Astrocyte (in vitro differentiated cells and primary cell): ENCODE data around the gene MCRS1. TPM values are rescaled to one million over a fixed set of nuclear protein-coding genes. Genes with fewer than 3 reads are reported as not detected.
"Not testable (repeated sequence)": the region's sequence is repeated elsewhere in the genome, so short reads cannot be mapped to it uniquely, and the experiment has no call there.

Experiments
- DNase-seq: peaks from one replicate; pipeline ENCODE4 v3.0.0-alpha.2; 2010; ENCODE audit warnings: low read depth
- FAIRE-seq: peaks from 2 replicates; lab custom pipeline; 2011; peaks lifted over from hg19 to GRCh38; lab: Jason Lieb, UNC
- H2AFZ ChIP-seq: 2 replicates; pipeline ENCODE4 v1.6.0; 2012; ENCODE audit warnings: low read depth, low read length, inconsistent platforms
- H3K27ac ChIP-seq: 2 replicates; pipeline ENCODE4 v1.5.1; 2011; ENCODE audit warnings: low read depth, low read length, inconsistent platforms
- H3K27me3 ChIP-seq: 2 replicates; pipeline ENCODE4 v1.6.0; 2011; ENCODE audit warnings: low read length, inconsistent platforms; ENCODE audit not compliant: insufficient read depth
- H3K36me3 ChIP-seq: 2 replicates; pipeline ENCODE4 v1.5.1; 2011; ENCODE audit warnings: low read length, inconsistent platforms; ENCODE audit not compliant: insufficient read depth
- H3K4me1 ChIP-seq: 2 replicates; pipeline ENCODE4 v1.5.1; 2011; ENCODE audit warnings: low read length, inconsistent platforms; ENCODE audit not compliant: insufficient read depth
- H3K4me2 ChIP-seq: 2 replicates; pipeline ENCODE4 v1.6.0; 2012; ENCODE audit warnings: low read length, inconsistent platforms
- H3K4me3 ChIP-seq: 2 replicates; pipeline ENCODE4 v1.5.1; 2011; ENCODE audit warnings: low read depth, mild to moderate bottlenecking, low read length, inconsistent platforms; ENCODE audit not compliant: insufficient read depth
- H3K79me2 ChIP-seq: 2 replicates; pipeline ENCODE4 v1.6.0; 2012; ENCODE audit warnings: mild to moderate bottlenecking, low read length, inconsistent platforms; ENCODE audit not compliant: insufficient read depth
- H3K9ac ChIP-seq: 2 replicates; pipeline ENCODE4 v1.6.0; 2012; ENCODE audit warnings: mild to moderate bottlenecking, low read length, inconsistent platforms
- H3K9me3 ChIP-seq: 2 replicates; pipeline ENCODE4 v1.5.1; 2012; ENCODE audit warnings: low read depth, mild to moderate bottlenecking, low read length, inconsistent platforms; ENCODE audit not compliant: insufficient read depth
- H4K20me1 ChIP-seq: 2 replicates; pipeline ENCODE4 v1.6.0; 2012; ENCODE audit warnings: low read length, inconsistent platforms; ENCODE audit not compliant: insufficient read depth
- H3K27ac Mint-ChIP-seq: one replicate; pipeline ENCODE4 v1.8.0; 2021; ENCODE audit warnings: mild to moderate bottlenecking, mixed read lengths; ENCODE audit not compliant: unreplicated experiment
- H3K27me3 Mint-ChIP-seq: one replicate; pipeline ENCODE4 v1.8.0; 2021; ENCODE audit warnings: low read depth, mixed read lengths; ENCODE audit not compliant: unreplicated experiment
- H3K36me3 Mint-ChIP-seq: one replicate; pipeline ENCODE4 v1.8.0; 2021; ENCODE audit warnings: low read depth, mixed read lengths; ENCODE audit not compliant: unreplicated experiment
- H3K4me1 Mint-ChIP-seq: one replicate; pipeline ENCODE4 v1.8.0; 2021; ENCODE audit warnings: low read depth, mixed read lengths; ENCODE audit not compliant: unreplicated experiment
- H3K4me3 Mint-ChIP-seq: one replicate; pipeline ENCODE4 v1.8.0; 2021; ENCODE audit warnings: mild to moderate bottlenecking, moderate library complexity, mixed read lengths; ENCODE audit not compliant: unreplicated experiment
- H3K9me3 Mint-ChIP-seq: one replicate; pipeline ENCODE4 v1.8.0; 2021; ENCODE audit warnings: mild to moderate bottlenecking, mixed read lengths; ENCODE audit not compliant: unreplicated experiment
- EZH2 ChIP-seq: IDR thresholded peaks from 2 replicates; pipeline ENCODE4 v1.6.1; 2012; ENCODE audit warnings: mild to moderate bottlenecking, low read length, inconsistent platforms; ENCODE audit not compliant: insufficient read depth
- total RNA-seq: library from RNA; stranded (reverse); gene quantifications from 2 replicates; pipeline ENCODE4 v1.2.1, GENCODE V29; 2021
- TF ChIP-seq, protein P1 (sequence below): IDR thresholded peaks from 2 replicates; pipeline ENCODE4 v1.5.1; 2011; ENCODE audit warnings: low read depth, mild to moderate bottlenecking, inconsistent platforms, low read length, moderate library complexity; ENCODE audit not compliant: insufficient read depth

The MCRS1 gene
- total RNA-seq, 1 donor from 2014 or later, result 45.2 TPM

- no peaks in the 10 kb centered on the region for H3K9me3 ChIP-seq
- Mint-ChIP-seq H3K4me1 (no peaks in the 10 kb centered on the region), H3K4me3 (no peak overlapping the region), H3K36me3 (no peaks in the 10 kb centered on the region), H3K27ac (no peak overlapping the region), H3K27me3 (peaks cover 2% of the 10 kb centered on the region), H3K9me3 (no peaks in the 10 kb centered on the region)
- DNase-seq (peak; percentile 42), FAIRE-seq (no peak)
- no peak overlapping the region for H3K4me3 ChIP-seq
- H3K27ac ChIP-seq, result no peak overlapping the region
- no peaks in the 10 kb centered on the region for H4K20me1 ChIP-seq
- no peak overlapping the region for H2AFZ ChIP-seq
- no peaks in the 10 kb centered on the region for H3K4me1 ChIP-seq
- H3K27me3 ChIP-seq, result peaks cover 3% of the 10 kb centered on the region
- TF ChIP-seq EZH2, result no peak
- TF ChIP-seq, protein P1, sequence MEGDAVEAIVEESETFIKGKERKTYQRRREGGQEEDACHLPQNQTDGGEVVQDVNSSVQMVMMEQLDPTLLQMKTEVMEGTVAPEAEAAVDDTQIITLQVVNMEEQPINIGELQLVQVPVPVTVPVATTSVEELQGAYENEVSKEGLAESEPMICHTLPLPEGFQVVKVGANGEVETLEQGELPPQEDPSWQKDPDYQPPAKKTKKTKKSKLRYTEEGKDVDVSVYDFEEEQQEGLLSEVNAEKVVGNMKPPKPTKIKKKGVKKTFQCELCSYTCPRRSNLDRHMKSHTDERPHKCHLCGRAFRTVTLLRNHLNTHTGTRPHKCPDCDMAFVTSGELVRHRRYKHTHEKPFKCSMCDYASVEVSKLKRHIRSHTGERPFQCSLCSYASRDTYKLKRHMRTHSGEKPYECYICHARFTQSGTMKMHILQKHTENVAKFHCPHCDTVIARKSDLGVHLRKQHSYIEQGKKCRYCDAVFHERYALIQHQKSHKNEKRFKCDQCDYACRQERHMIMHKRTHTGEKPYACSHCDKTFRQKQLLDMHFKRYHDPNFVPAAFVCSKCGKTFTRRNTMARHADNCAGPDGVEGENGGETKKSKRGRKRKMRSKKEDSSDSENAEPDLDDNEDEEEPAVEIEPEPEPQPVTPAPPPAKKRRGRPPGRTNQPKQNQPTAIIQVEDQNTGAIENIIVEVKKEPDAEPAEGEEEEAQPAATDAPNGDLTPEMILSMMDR, result no peak
- no peaks in the 10 kb centered on the region for H3K79me2 ChIP-seq
- no peak overlapping the region for H3K4me2 ChIP-seq
- H3K36me3 ChIP-seq, result no peaks in the 10 kb centered on the region
- H3K9ac ChIP-seq, result no peak overlapping the region
These were observed 47.8 kb upstream of the MCRS1 start for GRCh38 chr12:49615725-49616124.

GRCh38 chr12:49612210-49612609, 44.3 kb upstream of the MCRS1 start:
- Histone ChIP-seq H3K9me3 (no peaks in the 10 kb centered on the region), H3K27me3 (no peaks in the 10 kb centered on the region), H4K20me1 (no peaks in the 10 kb centered on the region), H3K4me3 (no peak overlapping the region), H3K9ac (no peak overlapping the region), H3K79me2 (no peaks in the 10 kb centered on the region), H3K27ac (no peak overlapping the region), H3K36me3 (no peaks in the 10 kb centered on the region), H3K4me2 (no peak overlapping the region), H2AFZ (no peak overlapping the region), H3K4me1 (no peaks in the 10 kb centered on the region)
- Mint-ChIP-seq H3K4me3 (no peak overlapping the region), H3K27me3 (peaks cover 3% of the 10 kb centered on the region), H3K36me3 (peaks cover 9% of the 10 kb centered on the region), H3K4me1 (peaks cover 2% of the 10 kb centered on the region), H3K9me3 (no peaks in the 10 kb centered on the region), H3K27ac (no peak overlapping the region)
- no peak for FAIRE-seq
- no peak for DNase-seq
- no peak for TF ChIP-seq EZH2
- TF ChIP-seq, protein P1, result no peak

DNA sequence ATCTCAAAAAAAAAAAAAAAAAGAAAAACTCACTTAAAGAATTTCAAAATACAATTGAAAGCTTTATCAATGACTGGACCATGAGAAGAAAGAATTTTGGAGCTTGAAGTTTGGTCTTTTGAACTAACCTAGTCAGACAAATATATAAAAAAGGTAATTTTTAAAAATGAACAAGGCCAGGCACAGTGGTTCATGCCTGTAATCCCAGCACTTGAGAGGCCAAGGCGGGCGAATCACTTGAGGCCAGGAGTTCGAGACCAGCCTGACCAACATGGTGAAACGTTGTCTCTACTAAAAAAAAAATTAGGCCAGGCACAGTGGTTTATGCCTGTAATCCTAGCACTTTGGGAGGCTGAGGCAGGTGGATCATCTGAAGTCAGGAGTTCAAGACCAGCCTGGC, 42.8 kb upstream of the MCRS1 start:
- not testable (repeated sequence) for H3K27me3 ChIP-seq, H3K4me2 ChIP-seq, H3K36me3 Mint-ChIP-seq, H3K4me1 Mint-ChIP-seq, H4K20me1 ChIP-seq, H3K79me2 ChIP-seq, H3K4me3 Mint-ChIP-seq, DNase-seq, H2AFZ ChIP-seq, H3K9me3 Mint-ChIP-seq, H3K27ac ChIP-seq, H3K9me3 ChIP-seq, H3K27me3 Mint-ChIP-seq, H3K36me3 ChIP-seq, H3K27ac Mint-ChIP-seq, H3K4me3 ChIP-seq, H3K4me1 ChIP-seq, FAIRE-seq, H3K9ac ChIP-seq
